Trophoblast cell (in vitro differentiated cells and primary cell): ENCODE results near the gene HIC2.
"Not testable (repeated sequence)": the region's sequence is repeated elsewhere in the genome, so short reads cannot be mapped to it uniquely, and the experiment has no call there.

Experiments used
- DNase-seq, 2 donors: peaks; one replicate each; pipeline ENCODE4 v3.0.0-alpha.2; 2016
- H2AFZ ChIP-seq: 2 replicates; pipeline ENCODE4 v1.6.1; 2013; ENCODE audit warnings: low read length, moderate library complexity, mild to moderate bottlenecking; ENCODE audit not compliant: insufficient read depth, poor library complexity
- H2AK5ac ChIP-seq: 2 replicates; pipeline ENCODE4 v1.6.1; 2013; ENCODE audit warnings: mild to moderate bottlenecking, low read length
- H2BK120ac ChIP-seq: 2 replicates; pipeline ENCODE4 v1.6.1; 2013; ENCODE audit warnings: low read length, mild to moderate bottlenecking, moderate library complexity; ENCODE audit not compliant: insufficient read depth, poor library complexity
- H2BK12ac ChIP-seq: 2 replicates; pipeline ENCODE4 v1.6.1; 2013; ENCODE audit warnings: mild to moderate bottlenecking, low read length, moderate library complexity
- H2BK5ac ChIP-seq: 2 replicates; pipeline ENCODE4 v1.6.1; 2013; ENCODE audit warnings: low read length, low read depth, moderate library complexity, mild to moderate bottlenecking; ENCODE audit not compliant: poor library complexity
- H3K14ac ChIP-seq: 2 replicates; pipeline ENCODE4 v1.6.1; 2013; ENCODE audit warnings: mild to moderate bottlenecking, low read length
- H3K18ac ChIP-seq: 2 replicates; pipeline ENCODE4 v1.6.1; 2013; ENCODE audit warnings: mild to moderate bottlenecking, low read length
- H3K23ac ChIP-seq: 2 replicates; pipeline ENCODE4 v1.6.1; 2013; ENCODE audit warnings: low read length
- H3K27ac ChIP-seq: 2 replicates; pipeline ENCODE4 v1.5.1; 2013; ENCODE audit warnings: low read depth, mild to moderate bottlenecking, inconsistent platforms, low read length, moderate library complexity
- H3K27me3 ChIP-seq: 2 replicates; pipeline ENCODE4 v1.6.1; 2013; ENCODE audit warnings: inconsistent platforms, mild to moderate bottlenecking, low read length, moderate library complexity; ENCODE audit not compliant: insufficient read depth
- H3K36me3 ChIP-seq, 2 experiments: 1 replicate in 1 of 2; 2 replicates in 1 of 2; pipeline ENCODE4 v1.6.1; 2013; ENCODE audit warnings: low read length in 2 of 2, mild to moderate bottlenecking in 2 of 2, moderate library complexity in 1 of 2; ENCODE audit not compliant: insufficient read depth in 2 of 2, control insufficient read depth in 1 of 2
- H3K4ac ChIP-seq: 2 replicates; pipeline ENCODE4 v1.6.1; 2013; ENCODE audit warnings: low read depth, mild to moderate bottlenecking, low read length, moderate library complexity
- H3K4me1 ChIP-seq, 2 experiments: 1 replicate in 1 of 2; 2 replicates in 1 of 2; pipeline ENCODE4 v1.6.1; 2013; ENCODE audit warnings: low read length in 2 of 2, mild to moderate bottlenecking in 2 of 2, moderate library complexity in 1 of 2; ENCODE audit not compliant: insufficient read depth in 2 of 2, control insufficient read depth in 1 of 2
- H3K4me2 ChIP-seq: 2 replicates; pipeline ENCODE4 v1.6.1; 2013; ENCODE audit warnings: inconsistent platforms, mild to moderate bottlenecking, low read length, moderate library complexity
- H3K4me3 ChIP-seq: 2 replicates; pipeline ENCODE4 v1.5.1; 2013; ENCODE audit warnings: mild to moderate bottlenecking, low read depth, low read length, inconsistent platforms
- H3K79me1 ChIP-seq: one replicate; pipeline ENCODE4 v1.6.1; 2013; ENCODE audit warnings: low read length
- H3K79me2 ChIP-seq: 2 replicates; pipeline ENCODE4 v1.6.1; 2013; ENCODE audit warnings: low read length, mild to moderate bottlenecking; ENCODE audit not compliant: control insufficient read depth, insufficient read depth, poor library complexity
- H3K9ac ChIP-seq: 2 replicates; pipeline ENCODE4 v1.6.1; 2013; ENCODE audit warnings: mild to moderate bottlenecking, low read length
- H3K9me3 ChIP-seq: 2 replicates; pipeline ENCODE4 v1.6.1; 2013; ENCODE audit warnings: low read depth, mild to moderate bottlenecking, control low read depth, inconsistent platforms, low read length; ENCODE audit not compliant: insufficient read depth
- H4K12ac ChIP-seq: 2 replicates; pipeline ENCODE4 v1.6.1; 2013; ENCODE audit warnings: low read depth, mild to moderate bottlenecking, low read length, moderate library complexity
- H4K8ac ChIP-seq: 2 replicates; pipeline ENCODE4 v1.6.1; 2013; ENCODE audit warnings: low read depth, mild to moderate bottlenecking, low read length, moderate library complexity
- H4K91ac ChIP-seq: one replicate; pipeline ENCODE4 v1.6.1; 2013; ENCODE audit warnings: low read depth, mild to moderate bottlenecking, low read length, moderate library complexity
- WGBS: extraction: QIAGEN DNeasy Blood & Tissue Kit; methylation state at CpG from one replicate; pipeline ENCODE4 v1.1.7; 2013; ENCODE audit warnings: missing lambda C conversion rate; ENCODE audit not compliant: insufficient read length, insufficient coverage; ENCODE audit errors: extremely low coverage; 5-methylcytosine and 5-hydroxymethylcytosine counted together

HIC2 gene

DNA sequence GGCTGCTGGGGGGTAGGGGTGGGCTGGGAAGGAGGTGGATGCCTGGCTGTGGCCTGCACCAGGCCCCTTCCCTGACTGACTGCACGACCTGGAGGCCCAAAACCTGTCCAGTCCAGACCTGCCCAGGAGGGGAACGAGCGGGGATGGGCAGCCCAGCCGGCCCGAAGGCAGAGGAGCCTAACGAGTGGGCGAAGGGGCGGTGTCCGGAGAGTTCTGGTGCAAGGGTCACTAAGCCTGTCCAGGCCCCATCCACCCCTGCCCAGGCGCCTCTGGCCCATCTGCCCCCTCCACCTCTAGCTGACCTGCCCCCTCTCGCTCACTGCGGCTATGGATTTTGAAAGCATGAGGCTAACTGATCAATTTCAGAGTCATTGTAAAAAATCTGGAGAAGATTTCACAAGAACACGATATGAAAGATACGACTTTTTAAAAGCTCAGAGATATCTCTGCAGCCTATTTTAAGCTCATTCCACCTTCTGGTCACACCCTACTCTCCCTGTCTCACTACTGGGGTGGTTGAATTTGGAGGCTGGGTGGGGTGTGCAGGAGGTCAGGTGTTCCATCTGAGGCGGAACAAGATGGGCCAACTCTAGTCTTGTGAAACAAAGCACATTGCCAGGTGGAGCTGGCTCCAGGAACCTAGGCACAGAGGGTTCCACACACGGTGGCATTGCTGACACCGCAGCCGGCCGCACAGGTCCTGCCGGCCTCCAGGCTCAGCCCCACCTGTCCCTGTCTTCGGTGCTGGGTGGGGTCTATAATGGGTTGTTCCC lies 15.8 kb upstream of the HIC2 start:
- not testable (repeated sequence) for H2BK120ac ChIP-seq, H3K4me3 ChIP-seq, DNase-seq, H2BK5ac ChIP-seq, H3K23ac ChIP-seq, H2AK5ac ChIP-seq, H3K9ac ChIP-seq, H4K8ac ChIP-seq, H3K4me2 ChIP-seq, H3K79me1 ChIP-seq, H3K18ac ChIP-seq, H3K27me3 ChIP-seq, H3K27ac ChIP-seq, H3K4me1 ChIP-seq, H3K14ac ChIP-seq, H3K9me3 ChIP-seq, H3K79me2 ChIP-seq, H3K4ac ChIP-seq, H3K36me3 ChIP-seq, H2BK12ac ChIP-seq, H2AFZ ChIP-seq, H4K91ac ChIP-seq, H4K12ac ChIP-seq
- whole genome bisulfite sequencing: no CpG with 5 or more reads among the region's 21 CpGs

DNA sequence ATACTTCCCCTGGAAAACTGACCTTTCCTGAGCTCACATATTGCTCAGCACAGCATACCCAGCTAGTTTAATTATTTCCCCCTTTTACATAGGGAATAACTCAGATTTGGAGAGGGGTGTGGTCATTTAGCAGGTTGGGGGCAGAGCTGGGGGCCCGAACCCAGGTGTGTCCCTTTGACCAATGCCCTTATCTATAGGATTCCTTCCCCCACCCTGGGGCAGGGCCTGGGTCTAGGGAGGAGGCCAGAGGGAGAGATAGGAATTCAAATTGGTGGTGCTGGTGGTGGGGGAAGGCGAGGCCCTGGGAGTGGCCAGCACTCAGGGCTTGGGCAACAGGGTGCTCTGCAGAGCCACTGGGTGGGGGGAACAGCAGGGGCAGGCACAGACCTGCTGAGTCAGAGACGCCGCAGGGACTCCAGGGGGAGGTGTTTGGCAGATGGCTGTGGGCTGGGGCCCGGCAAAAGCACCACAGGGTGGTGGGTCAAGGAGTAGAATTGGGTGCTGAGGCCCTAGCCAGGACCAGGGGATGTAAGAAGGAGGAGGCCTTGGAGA lies 14.3 kb upstream of the HIC2 start:
- not testable (repeated sequence) for H2BK12ac ChIP-seq, H3K9ac ChIP-seq, H2AK5ac ChIP-seq, H3K9me3 ChIP-seq, H3K4me1 ChIP-seq, H2AFZ ChIP-seq, DNase-seq, H3K4ac ChIP-seq, H4K8ac ChIP-seq, H2BK120ac ChIP-seq, H3K14ac ChIP-seq, H3K79me1 ChIP-seq, H3K27ac ChIP-seq, H4K91ac ChIP-seq, H3K18ac ChIP-seq, H2BK5ac ChIP-seq, H3K4me3 ChIP-seq, H3K36me3 ChIP-seq, H3K27me3 ChIP-seq, H4K12ac ChIP-seq, H3K23ac ChIP-seq, H3K79me2 ChIP-seq, H3K4me2 ChIP-seq
- WGBS: no CpG with 5 or more reads among the region's 5 CpGs

DNA sequence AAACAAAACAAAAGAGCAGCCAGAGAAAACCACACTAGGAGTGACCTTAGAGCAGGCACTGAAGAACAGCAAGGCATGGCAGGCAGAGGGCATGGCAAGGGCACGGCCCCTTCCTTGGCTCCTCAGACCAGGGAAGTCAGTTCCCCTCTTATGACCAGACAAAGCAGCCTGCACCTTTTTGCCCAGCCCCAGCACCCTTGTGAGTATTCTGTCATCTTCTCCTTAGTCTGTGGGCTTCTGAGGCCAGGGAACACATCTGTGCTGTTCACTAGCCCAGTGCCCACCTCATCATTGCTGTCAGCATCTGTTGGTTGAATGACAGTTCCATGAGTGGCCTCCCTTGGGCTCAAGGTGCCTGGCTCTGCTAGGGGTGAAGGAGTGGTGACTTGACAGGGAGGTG lies 10.0 kb upstream of the HIC2 start:
- H4K12ac ChIP-seq, H4K8ac ChIP-seq, H3K4me2 ChIP-seq, H2AFZ ChIP-seq, H3K79me1 ChIP-seq, H3K4me3 ChIP-seq, H3K27me3 ChIP-seq, H3K9ac ChIP-seq, H4K91ac ChIP-seq, H3K27ac ChIP-seq, H2BK5ac ChIP-seq, H3K4me1 ChIP-seq, H3K4ac ChIP-seq, H2BK120ac ChIP-seq, H3K36me3 ChIP-seq, DNase-seq, H3K9me3 ChIP-seq, H2AK5ac ChIP-seq, H3K79me2 ChIP-seq, H3K23ac ChIP-seq, H3K14ac ChIP-seq, H3K18ac ChIP-seq, H2BK12ac ChIP-seq: not testable (repeated sequence)
- WGBS: no CpG with 5 or more reads among the region's 1 CpG

DNA sequence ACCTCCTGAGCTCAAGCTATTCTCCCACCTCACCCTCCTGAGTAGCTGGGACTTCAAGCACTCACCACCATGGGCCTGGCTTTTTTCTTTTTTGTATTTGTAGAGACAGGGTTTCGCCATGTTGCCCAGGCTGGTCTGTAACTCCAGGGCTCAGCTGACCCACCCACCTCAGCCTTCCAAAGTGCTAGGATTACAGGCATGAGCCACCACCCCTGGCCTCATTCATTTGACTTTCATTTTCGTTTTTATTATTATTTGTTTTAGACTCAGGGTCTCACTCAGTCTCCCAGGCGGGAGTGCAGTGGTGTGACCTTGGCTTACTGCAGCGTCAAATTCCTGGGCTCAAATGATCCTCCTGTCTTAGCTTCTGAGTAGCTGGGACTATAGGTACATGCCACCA lies 9.4 kb upstream of the HIC2 start:
- H4K12ac ChIP-seq, H3K36me3 ChIP-seq, H2BK12ac ChIP-seq, H3K27ac ChIP-seq, H4K91ac ChIP-seq, H4K8ac ChIP-seq, H2AK5ac ChIP-seq, H3K9ac ChIP-seq, H2BK120ac ChIP-seq, H3K4me1 ChIP-seq, H3K79me1 ChIP-seq, H2BK5ac ChIP-seq, DNase-seq, H3K4ac ChIP-seq, H3K27me3 ChIP-seq, H3K4me3 ChIP-seq, H3K4me2 ChIP-seq, H3K23ac ChIP-seq, H3K14ac ChIP-seq, H3K18ac ChIP-seq, H2AFZ ChIP-seq, H3K9me3 ChIP-seq, H3K79me2 ChIP-seq: not testable (repeated sequence)
- WGBS: no CpG with 5 or more reads among the region's 4 CpGs
